Right cardiac atrium (tissue), 5 donors: ENCODE measurements around the gene TMEM151A. TPM values are rescaled to one million over a fixed set of nuclear protein-coding genes. Genes with fewer than 3 reads are reported as not detected.
A peak's percentile ranks its signal among the peaks of the same experiment; 100 is the strongest.

ENCODE experiments used
- ATAC-seq, 2 donors: fragments of 200-7000 bp; cut with Tn5 transposase; one replicate each; pipeline versions ENCODE4 v1.8.0 to v1.9.1; 2020; ENCODE audit warnings: moderate library complexity in 2 of 2, mild to moderate bottlenecking in 1 of 2
- DNase-seq, 3 donors: peaks; one replicate each; pipeline ENCODE4 v3.0.0-alpha.2; 2020
- H3K27ac ChIP-seq: one replicate; pipeline ENCODE4 v1.5.1; 2013; ENCODE audit warnings: mild to moderate bottlenecking, low read length, control low read depth, moderate library complexity
- H3K27me3 ChIP-seq: one replicate; pipeline ENCODE4 v1.6.1; 2013; ENCODE audit not compliant: control insufficient read depth, insufficient read depth
- H3K4me1 ChIP-seq: one replicate; pipeline ENCODE4 v1.6.1; 2013; ENCODE audit warnings: low read length; ENCODE audit not compliant: control insufficient read depth, insufficient read depth
- H3K4me3 ChIP-seq: one replicate; pipeline ENCODE4 v1.5.1; 2013; ENCODE audit warnings: low read length, control low read depth
- H3K9me3 ChIP-seq: one replicate; pipeline ENCODE4 v1.6.1; 2013; ENCODE audit warnings: low read length; ENCODE audit not compliant: control insufficient read depth
- WGBS: extraction: QIAGEN DNeasy Blood & Tissue Kit; methylation state at CpG from one replicate; pipeline ENCODE4 v1.1.7; 2013; 5-methylcytosine and 5-hydroxymethylcytosine counted together
- intact Hi-C, 4 donors: fragments of 100-400 bp; cut with DNase I; formaldehyde crosslinking; loops; one replicate each; pipeline versions ENCODE4 v1.11.0 to v1.14.0; 2022 to 2023
- polyA plus RNA-seq: library from polyadenylated mRNA; stranded (reverse); fragments of 200-250 nt; gene quantifications from one replicate; pipeline ENCODE4 v1.2.3, GENCODE V29; 2013
- total RNA-seq, 4 donors: library from RNA; stranded (reverse); fragmentation: NEBNext Ultra II Directional; extraction: Animal tissue kit (Norgen Biotek cat#: 25700); gene quantifications; one replicate each; pipeline ENCODE4 v1.2.1, GENCODE V29; 2021
- donor health status: healthy with polysubstance abuse.
- donor health status: DM: no; HTN: yes; CAD: no.
- donor health status: DM: no; HTN: no; CAD: no.
- donor health status: DM: no; HTN: yes; CAD: no; lungs with severe emphysema.
- donor health status: DM: yes; HTN: yes; CAD: no.

The TMEM151A gene
- total and polyA plus RNA-seq, 5 donors, result 0.20 to 0.45 (median 0.26) TPM

DNA sequence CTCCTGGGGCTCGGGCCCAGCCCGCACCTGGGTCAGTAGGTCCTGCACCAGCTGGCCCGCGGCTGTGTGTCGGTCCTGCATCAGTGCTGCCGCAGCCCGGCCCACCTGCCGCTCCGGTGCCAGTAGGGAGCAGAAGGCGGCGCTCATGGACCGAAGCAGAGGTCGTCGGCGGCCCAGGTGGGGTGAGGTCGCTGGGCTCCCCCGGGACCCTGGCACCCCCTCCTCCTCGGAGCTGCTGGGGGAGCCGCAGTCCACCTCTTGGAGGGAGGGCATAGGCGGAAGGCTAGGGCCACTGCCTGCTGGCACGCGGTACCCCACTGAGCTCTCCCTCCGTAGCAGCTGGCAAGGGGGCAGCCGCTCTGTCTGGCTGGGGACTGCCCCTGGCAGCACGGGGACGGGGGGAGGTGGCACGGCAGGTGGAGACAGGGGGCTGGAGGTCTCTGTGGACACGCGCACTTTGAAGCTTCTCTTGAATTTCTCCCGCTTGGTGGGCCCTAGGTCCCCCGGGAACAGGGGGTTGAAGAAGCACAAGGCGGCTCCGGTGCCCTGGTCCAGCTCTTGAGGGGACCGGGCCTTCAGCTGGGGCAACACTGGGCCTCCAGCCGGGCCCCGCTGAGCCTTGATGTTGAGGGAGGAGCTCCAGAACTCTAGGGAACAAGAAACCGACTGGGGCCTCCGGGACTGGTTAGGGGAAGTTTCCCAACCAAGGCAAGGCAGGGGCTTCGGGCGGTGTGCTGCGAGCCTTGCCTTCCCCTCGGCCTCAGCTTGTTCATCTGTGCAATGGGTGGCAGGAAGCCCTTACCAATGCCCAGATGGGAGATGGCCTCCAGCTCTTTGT is 43.1 kb downstream of the TMEM151A start:
- Histone ChIP-seq H3K9me3 (no peaks in the 10 kb centered on the region), H3K27ac (no peak overlapping the region), H3K27me3 (no peaks in the 10 kb centered on the region), H3K4me1 (peaks cover 3% of the 10 kb centered on the region), H3K4me3 (no peak overlapping the region)
- 82% methylated on average over 42 of the region's 42 CpGs for WGBS
- no peak for ATAC-seq
- DNase-seq, result peak; percentile 25 to 65 (median 58)
- intact Hi-C loops, result no loop called here

DNA sequence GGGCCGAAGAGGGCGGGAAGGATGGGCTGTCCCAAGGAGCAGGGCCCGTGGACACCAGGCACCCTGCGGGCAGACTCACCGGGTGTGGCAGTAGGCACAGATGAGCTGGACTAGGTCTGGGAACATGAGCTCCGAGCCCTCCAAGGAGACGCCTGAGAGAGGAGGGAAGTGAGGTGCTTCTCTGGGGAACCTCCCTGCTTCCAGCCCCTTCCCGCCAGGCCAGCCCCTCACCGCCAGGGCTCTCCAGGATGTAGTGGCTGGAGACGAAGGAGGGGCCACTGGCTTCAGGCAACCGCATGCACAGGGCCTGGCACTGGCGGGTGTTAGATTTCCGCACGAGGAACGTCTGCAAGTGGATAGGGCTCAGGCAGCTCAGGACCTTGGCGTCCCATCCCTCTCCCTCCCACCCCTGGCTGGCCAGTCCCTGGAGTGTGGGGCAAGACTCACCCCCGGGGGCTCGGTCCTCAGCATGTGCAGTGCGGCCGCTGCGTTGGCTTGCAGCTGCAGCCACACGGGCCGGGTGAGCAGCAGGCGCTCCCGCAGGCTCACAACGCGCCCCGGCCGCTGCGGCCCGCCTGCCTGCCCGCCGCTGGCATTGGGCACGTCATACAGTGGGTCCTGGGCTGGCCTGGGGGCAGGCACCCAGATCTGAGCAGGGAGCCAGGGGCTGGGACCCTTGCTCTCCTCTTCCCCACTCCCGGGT is 44.0 kb downstream of the TMEM151A start:
- intact Hi-C loops, result no loop called here
- no peaks in the 10 kb centered on the region for H3K27me3 ChIP-seq
- DNase-seq (peak; percentile 57 to 69 (median 69)), ATAC-seq (peak; percentile 21 to 62)
- peak overlapping the region; percentile 16 for H3K27ac ChIP-seq
- peak overlapping the region; percentile 46 for H3K4me3 ChIP-seq
- H3K4me1 ChIP-seq, result peaks cover 3% of the 10 kb centered on the region
- WGBS, result 10% methylated on average over 35 of the region's 35 CpGs
- H3K9me3 ChIP-seq, result no peaks in the 10 kb centered on the region

DNA sequence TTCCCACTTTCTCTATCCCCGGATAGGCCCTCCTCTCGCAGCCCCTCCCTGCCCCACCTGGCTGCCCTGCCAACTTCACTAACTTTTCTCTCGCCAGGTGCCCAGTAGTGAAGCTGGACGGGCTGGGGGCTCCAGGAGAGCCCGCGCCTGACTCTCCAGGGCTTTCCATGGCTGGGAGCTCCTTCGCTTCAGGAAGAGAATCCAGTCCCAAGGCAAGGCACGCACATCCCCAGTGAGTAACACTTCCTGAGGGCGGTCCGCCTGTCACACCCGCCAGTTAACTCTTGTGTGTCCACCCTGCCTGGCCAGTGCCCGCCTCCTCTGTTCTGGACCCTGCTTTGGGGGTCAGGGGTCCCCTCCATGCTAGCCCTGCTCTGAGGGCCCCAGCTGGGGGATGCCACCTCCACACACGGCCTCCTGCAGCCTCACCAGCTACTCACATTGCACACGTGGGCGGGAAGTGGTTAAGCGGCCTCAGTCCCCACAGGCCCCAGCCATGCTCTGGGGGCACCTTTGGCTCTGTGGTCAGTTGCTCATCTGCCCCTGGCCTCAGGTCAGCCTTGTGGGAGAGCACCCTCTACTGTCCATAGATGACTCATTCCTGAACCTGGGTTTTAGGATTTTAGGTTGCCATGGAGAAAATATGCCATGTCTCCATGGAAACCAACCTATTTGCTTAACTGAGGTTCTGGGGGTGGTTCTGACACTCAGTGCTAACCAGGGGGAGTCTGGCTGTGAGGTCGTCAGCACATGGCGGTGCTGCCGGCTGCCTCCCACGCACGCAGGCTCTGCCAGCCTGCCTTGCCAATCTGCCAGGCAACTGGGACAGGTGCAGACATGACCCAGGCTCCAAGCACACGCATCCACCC is 44.8 kb downstream of the TMEM151A start, which contains the start of gene RIN1:
TSS of gene RIN1 (minus strand) at position 201 of the 869 bp plus-strand sequence. CDS start at position 169, 32 bp downstream.
- ATAC-seq, result peak; percentile 65 to 87
- intact Hi-C loops, result no loop called here

DNA sequence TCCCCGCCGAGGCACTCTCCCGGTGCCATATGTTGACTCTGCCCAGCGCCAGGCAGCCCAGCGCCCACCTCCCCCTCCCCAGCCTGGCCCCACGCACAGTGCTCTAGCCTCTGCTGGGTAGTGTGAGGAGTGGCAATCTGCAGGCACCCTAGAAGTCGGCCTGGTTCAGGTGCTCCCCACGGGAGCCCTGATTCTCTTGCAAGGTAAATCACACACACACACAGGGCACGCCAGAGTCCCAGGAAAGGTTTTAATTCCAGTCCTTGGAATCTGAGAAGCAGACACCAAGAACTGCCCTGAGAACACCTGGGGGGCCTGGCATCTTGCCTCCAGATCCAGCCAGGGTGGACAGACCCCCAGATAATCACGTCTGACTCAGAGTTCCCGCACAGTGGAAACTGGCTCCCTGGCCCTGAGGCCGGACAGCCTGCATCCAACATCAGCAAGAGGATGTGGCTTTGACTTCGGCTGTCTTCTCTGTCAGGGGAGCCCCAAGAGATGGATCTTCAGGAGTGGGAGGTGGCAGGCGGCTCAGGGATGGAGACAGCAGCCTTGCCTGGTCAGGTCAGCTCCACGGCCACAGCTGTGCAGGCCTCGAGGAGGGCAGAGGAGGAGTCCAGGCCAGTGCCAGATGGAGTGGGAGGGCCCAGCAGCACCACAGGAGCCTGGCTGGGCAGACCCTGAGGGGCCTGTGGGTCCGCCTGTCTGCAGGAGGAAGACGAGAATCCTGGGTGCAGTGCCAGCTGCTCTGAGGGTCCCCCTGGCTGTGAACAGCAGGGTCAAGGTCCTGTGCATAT is 45.6 kb downstream of the TMEM151A start:
- intact Hi-C loops, result no loop called here
- WGBS, result 65% methylated on average over 18 of the region's 18 CpGs
- H3K4me3 ChIP-seq, result no peak overlapping the region
- H3K27ac ChIP-seq, result no peak overlapping the region
- no peaks in the 10 kb centered on the region for H3K27me3 ChIP-seq
- peaks cover 3% of the 10 kb centered on the region for H3K4me1 ChIP-seq
- H3K9me3 ChIP-seq, result no peaks in the 10 kb centered on the region
- peak in 1 of 2 donors; percentile 7 for ATAC-seq
- DNase-seq, result peak; percentile 15 to 60 (median 55)

More for the DNA sequence above, 44.8 kb downstream of the TMEM151A start, which contains the start of gene RIN1:
- Histone ChIP-seq H3K9me3 (no peaks in the 10 kb centered on the region), H3K27me3 (no peaks in the 10 kb centered on the region), H3K4me1 (peaks cover 3% of the 10 kb centered on the region), H3K27ac (peak within 1 kb of the TSS; percentile 16), H3K4me3 (peak within 1 kb of the TSS; percentile 46)
- 12% methylated on average over 22 of the region's 22 CpGs for WGBS
- peak; percentile 77 to 83 (median 81) for DNase-seq

DNA sequence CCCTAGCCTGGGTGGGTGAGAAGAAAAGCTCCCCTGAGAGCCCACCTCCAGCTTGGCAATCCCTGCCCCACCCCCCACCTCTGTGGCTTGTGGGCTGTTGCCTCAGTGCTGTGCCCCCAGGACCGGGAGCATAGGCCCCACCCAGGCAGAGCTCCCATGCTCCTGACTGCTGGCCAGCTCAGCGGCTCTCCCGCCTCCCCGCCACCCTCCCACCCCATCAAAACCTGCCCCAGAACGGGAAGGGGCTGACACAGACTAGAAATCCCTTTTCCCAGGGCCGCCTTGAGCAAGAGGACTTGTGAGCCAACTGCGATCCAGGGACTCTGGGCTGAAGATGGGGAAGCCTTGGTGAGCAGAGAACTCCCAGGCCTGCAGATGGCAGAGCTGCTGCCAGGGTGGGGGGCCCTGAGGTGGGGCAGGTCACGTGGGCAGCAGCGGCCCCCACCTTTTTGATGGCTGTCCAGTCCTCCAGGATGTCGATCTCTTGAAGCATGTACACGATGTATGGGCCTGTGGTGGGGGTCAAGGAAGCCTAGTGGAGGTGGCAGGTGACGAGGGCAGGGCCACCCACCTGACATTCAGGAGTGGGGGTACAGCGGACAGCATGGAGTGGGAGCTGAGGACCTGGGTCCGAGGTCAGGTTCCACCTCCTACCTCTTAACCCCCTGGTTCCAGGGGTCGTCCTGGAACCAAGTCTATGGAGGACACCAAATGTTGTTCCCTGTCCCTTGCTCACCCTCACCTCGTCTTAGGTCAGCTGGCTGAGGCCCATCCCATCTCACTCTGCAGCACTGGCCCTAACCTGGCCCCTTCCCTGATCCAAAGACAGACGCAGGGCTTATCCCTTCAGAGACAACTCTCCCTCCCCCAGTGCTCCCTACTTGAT is 46.8 kb downstream of the TMEM151A start:
- no peaks in the 10 kb centered on the region for H3K27me3 ChIP-seq
- no peak for ATAC-seq
- intact Hi-C loops, result no loop called here

DNA sequence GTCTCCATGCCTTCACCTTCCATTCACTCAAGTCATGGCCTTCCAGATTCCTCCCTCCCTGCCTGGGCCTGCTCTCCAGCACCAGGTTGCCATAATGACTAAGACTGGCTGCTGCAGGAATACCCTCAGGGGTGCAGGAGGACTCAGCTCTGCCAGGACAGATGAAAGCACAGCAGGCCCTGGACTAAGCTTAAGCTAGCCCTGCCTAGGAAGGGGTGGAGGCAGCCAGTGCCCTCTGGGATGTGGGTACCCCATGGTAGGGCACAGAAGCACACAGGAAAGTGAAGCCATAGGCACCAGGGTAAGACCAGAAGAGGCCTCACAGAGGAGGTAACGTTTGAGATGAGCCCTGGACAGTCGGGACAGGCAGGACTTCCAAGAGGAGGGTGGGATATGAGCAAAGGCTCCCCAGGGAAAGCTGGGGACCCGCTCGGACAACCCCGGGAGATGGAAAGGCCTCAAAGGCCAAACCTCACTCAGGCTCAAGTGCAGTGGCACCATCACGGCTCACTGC is 47.5 kb downstream of the TMEM151A start:
- peak; percentile 6 to 26 (median 13) for DNase-seq
- WGBS, result 86% methylated on average over 6 of the region's 6 CpGs
- H3K27me3 ChIP-seq, result no peaks in the 10 kb centered on the region
- no peaks in the 10 kb centered on the region for H3K9me3 ChIP-seq
- H3K4me3 ChIP-seq, result no peak overlapping the region
- peaks cover 3% of the 10 kb centered on the region for H3K4me1 ChIP-seq
- no peak overlapping the region for H3K27ac ChIP-seq
- intact Hi-C loops, result no loop called here
- ATAC-seq, result no peak

More for the DNA sequence above, 46.8 kb downstream of the TMEM151A start:
- H3K27ac ChIP-seq, result no peak overlapping the region
- no peaks in the 10 kb centered on the region for H3K9me3 ChIP-seq
- DNase-seq, result peak; percentile 15 to 52 (median 40)
- WGBS, result 78% methylated on average over 17 of the region's 17 CpGs
- no peak overlapping the region for H3K4me3 ChIP-seq
- H3K4me1 ChIP-seq, result peaks cover 3% of the 10 kb centered on the region

DNA sequence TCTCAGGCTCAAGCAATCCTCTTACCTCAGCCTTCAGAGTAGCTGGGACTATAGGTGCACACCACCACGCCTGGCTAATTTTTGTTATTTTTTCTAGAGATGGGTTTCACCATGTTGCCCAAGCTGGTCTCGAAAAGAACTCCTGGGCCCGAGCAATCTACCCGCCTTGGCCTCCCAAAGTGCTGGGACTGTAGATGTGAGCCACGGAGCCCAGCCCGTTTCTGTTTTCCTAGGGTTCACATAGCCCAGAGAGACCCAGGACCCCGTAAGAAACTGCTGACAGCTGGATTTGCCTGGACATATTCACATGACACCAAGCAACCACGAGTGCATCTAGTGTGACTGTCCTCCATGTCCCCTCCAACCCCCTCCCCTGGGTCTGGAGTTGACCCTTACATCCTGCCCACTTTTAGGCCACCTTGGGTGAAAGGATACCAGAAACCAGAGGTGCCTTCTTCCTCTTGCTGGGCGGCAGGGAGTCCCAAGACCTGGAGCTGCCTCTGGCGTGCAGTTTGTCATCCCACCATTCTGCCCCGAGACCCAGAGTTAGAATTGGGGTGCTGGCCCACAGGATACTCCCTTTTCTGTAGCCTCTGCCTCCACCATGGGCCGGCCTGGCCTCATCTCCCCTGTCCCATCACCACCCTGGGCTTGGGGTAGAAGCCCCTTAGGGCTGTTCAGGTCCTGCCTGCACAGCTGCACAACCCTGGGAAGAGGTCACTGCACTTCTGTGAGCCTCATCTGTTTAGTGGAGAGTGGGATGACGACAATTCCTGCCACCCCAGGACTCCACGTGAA is 48.2 kb downstream of the TMEM151A start:
- DNase-seq (peak; percentile 7 to 38 (median 34)), ATAC-seq (no peak)
- Histone ChIP-seq H3K9me3 (no peaks in the 10 kb centered on the region), H3K4me1 (peaks cover 3% of the 10 kb centered on the region), H3K27ac (no peak overlapping the region), H3K4me3 (no peak overlapping the region), H3K27me3 (no peaks in the 10 kb centered on the region)
- WGBS, result 77% methylated on average over 14 of the region's 14 CpGs
- intact Hi-C loops, result no loop called here

DNA sequence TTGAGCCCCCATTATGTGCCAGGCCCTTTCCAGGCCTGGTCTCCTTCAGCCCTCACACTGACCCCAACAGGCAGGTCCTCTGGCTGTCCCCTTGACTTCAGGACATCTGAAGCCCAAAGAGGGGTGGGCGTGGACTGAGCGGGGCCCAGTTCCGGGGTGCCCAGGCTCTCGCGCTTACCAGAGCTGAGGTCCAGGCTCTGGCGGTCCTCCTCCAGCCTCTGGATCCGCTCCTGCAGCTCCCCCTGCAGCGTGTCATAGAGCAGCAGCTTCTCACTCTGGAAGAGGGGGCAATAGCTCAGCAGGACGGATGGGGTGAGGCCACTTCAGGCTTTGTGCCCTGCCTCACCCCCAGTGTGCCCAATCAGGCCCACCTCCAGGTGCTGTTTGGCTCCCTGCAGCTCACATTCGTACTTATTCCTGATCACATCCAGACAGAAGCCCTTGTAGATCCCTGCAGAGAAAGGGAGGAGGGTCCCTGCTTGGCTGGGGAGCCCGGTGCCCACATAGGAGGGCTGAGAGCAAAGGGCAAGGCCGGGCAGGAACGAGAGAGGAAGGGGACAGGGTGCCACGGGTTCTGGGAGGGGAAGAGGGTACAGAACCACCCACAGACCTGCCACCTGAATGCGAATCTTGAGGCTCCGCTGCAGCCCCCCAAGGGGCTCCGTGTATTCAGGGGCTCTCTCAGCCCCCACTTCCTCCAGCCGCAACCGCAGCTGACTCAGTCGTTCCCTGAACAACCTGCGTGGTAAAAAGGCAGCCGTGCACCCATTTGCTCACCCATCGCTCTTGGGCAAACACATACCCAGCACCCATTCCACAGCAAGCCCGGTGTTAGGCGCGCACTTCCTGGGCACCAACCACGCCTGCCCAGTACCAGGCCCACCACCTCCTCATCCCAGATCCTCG is 49.2 kb downstream of the TMEM151A start:
- ATAC-seq, result no peak
- Histone ChIP-seq H3K9me3 (no peaks in the 10 kb centered on the region), H3K27me3 (no peaks in the 10 kb centered on the region), H3K4me1 (peaks cover 8% of the 10 kb centered on the region), H3K27ac (no peak overlapping the region), H3K4me3 (no peak overlapping the region)
- peak; percentile 10 to 45 (median 35) for DNase-seq
- intact Hi-C loops, result no loop called here
- 94% methylated on average over 28 of the region's 28 CpGs for WGBS
